Upper lobe of left lung (tissue), 4 donors: ENCODE results near the gene LLCFC1.

Experiments used
- CTCF ChIP-seq, 6 experiments: fragments of 450-650 bp in 4 of 6; fragments of 200-600 bp in 2 of 6; sonication (generic) in 2 of 6; IDR thresholded peaks; one replicate each; pipeline ENCODE4 v1.5.1; 2016 to 2019; ENCODE audit warnings: antibody characterized with exemption in 6 of 6
- EP300 ChIP-seq, 4 donors: sonication (generic); formaldehyde crosslinking; IDR thresholded peaks; one replicate each; pipeline ENCODE4 v1.5.1; 2017; ENCODE audit warnings: antibody characterized with exemption in 4 of 4, control low read depth in 2 of 4
- POLR2A ChIP-seq, 4 donors: fragments of 450-650 bp; IDR thresholded peaks; one replicate each; pipeline ENCODE4 v1.5.1; 2016 to 2017; ENCODE audit warnings: antibody characterized with exemption in 4 of 4, mild to moderate bottlenecking in 2 of 4
- POLR2AphosphoS5 ChIP-seq, 2 donors: sonication (generic); formaldehyde crosslinking; IDR thresholded peaks; one replicate each; pipeline ENCODE4 v1.5.1; 2017; ENCODE audit warnings: antibody characterized with exemption in 2 of 2

- TF ChIP-seq POLR2A (IDR thresholded peaks at IDR 0.05): no peak
- TF ChIP-seq CTCF (IDR thresholded peaks at IDR 0.05): no peak
- TF ChIP-seq EP300 (IDR thresholded peaks at IDR 0.05): no peak
- no peak for TF ChIP-seq POLR2AphosphoS5 (IDR thresholded peaks at IDR 0.05)
Measured at GRCh38 chr7:142945001-142945400, 5.7 kb downstream of the LLCFC1 start.
